ENCODE results near the gene PACSIN1.

Gene PACSIN1

DNA sequence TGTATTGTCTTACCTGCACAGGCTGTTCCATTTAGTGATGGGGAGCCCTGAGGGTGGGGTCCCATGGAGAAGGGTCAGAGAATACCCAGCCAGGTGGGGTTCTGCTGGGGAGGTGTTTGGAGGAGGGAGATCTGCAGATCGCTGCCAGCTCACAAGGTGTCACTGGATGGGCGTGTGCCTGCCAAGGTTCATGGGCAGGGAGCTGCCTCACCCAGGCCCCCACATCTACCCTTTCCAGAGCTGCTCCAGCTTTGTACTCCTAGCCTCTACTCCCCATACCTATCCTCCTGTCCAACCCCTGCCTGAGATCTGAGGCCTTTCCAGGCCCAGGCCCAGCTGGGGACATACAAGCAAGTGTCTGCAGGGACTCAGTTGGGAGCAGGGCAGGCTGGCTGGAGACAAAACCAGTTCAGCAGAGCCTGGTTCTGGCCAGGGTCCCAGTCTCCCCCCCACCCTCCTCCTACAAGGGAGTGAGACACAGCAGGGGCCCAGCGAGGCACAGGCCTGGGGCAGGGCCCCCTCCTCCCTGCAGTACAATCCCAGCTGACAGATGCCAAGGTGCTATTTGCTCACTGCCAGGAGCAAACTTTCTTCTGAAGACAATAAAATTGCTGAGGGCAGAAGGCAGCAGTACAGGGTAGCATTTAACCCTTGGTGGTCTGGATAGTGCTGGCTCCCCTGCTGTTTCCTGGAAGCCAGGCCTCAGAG lies 70.5 kb downstream of the PACSIN1 start:
- Mint-ChIP-seq H3K36me3 (ENCODE audit: low read depth) (no peaks in the 10 kb centered on the region), H3K27ac (peak overlapping the region; percentile 19), H3K27me3 (ENCODE audit: low read depth, poor library complexity) (peaks cover 1% of the 10 kb centered on the region), H3K4me3 (no peak overlapping the region), H3K9me3 (no peaks in the 10 kb centered on the region), H3K4me1 (peaks cover 37% of the 10 kb centered on the region)
- TF ChIP-seq, protein P1, sequence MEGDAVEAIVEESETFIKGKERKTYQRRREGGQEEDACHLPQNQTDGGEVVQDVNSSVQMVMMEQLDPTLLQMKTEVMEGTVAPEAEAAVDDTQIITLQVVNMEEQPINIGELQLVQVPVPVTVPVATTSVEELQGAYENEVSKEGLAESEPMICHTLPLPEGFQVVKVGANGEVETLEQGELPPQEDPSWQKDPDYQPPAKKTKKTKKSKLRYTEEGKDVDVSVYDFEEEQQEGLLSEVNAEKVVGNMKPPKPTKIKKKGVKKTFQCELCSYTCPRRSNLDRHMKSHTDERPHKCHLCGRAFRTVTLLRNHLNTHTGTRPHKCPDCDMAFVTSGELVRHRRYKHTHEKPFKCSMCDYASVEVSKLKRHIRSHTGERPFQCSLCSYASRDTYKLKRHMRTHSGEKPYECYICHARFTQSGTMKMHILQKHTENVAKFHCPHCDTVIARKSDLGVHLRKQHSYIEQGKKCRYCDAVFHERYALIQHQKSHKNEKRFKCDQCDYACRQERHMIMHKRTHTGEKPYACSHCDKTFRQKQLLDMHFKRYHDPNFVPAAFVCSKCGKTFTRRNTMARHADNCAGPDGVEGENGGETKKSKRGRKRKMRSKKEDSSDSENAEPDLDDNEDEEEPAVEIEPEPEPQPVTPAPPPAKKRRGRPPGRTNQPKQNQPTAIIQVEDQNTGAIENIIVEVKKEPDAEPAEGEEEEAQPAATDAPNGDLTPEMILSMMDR (IDR thresholded peaks at IDR 0.05), result no peak
- no peak for DNase-seq

DNA sequence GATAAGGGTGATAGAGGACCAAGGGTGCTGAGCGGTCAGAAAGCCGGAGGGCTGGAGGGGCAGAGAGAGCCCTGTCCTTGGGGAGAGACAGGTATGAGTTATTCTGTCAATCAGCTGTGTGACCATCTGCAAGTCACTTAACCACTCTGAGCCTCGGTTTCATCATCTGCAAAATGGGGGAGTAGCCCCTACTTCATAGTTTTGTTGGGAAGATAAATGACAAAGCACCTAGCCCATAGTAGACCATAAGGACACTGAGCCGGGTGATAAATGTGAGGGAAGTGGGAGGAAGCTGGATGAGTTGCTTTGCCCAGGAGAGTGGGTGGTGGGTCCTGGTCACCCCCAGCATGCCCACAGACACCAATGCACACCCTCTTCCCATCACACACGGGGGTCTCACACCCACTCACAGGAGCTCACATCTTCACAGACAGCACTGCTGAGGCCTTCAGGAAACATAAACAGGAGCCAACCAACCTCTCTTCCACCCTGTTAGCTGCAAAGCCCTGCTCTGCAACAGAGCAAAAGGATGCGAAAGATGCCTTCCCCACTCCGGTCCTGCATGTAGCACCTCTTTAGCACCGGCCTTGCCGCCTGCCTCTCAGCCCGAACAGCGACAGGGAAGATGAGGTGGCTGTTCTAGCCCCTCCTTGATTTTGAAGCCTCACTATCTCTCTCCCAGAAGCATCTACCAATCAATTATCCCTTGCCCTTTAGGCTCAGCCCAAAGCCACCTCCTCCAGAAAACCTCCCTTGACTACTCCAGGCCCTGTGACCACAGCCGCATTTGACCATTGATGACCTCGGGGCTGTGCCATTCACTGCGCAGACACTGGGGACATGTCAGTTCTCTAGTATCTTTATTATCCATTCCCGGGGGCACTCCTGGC lies 71.3 kb downstream of the PACSIN1 start:
- no peak for DNase-seq
- TF ChIP-seq, protein P1 (IDR thresholded peaks at IDR 0.05), result no peak
- H3K36me3 Mint-ChIP-seq (ENCODE audit: low read depth), result no peaks in the 10 kb centered on the region
- H3K4me3 Mint-ChIP-seq, result no peak overlapping the region
- no peaks in the 10 kb centered on the region for H3K9me3 Mint-ChIP-seq
- peak overlapping the region; percentile 5 for H3K27ac Mint-ChIP-seq
- peaks cover 31% of the 10 kb centered on the region for H3K4me1 Mint-ChIP-seq
- no peaks in the 10 kb centered on the region for H3K27me3 Mint-ChIP-seq (ENCODE audit: low read depth, poor library complexity)

DNA sequence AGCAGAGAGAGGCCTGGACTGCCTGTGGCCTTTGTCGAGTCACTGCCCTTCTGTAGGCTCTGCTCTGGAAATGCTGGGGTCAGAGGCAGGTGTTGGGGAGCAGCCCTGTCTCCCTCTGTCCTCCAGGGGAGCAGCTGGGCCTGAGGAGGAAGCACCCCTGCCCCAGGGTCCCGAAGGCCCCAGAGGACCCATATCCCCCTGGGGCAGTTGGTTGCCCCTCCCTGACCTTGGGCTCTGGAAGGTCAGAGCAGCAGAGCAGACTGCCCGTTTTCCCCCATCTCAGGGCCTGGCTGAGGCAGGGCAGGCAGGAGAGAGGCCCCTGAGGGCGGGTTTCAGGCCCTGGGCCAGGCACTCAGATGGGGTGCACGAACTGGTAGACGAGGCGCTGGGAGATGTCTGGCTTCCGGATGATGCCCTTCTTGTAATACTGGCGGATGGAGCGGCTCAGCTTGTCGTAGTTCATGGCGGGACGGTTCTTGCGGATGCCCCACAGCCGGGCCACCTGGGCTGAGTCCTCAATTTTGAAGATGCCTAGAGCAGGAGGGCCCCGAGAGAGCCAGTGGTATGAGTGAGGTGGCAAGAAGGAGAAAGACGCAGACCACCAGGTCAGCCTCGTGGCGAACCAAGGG lies 72.2 kb downstream of the PACSIN1 start:
- H3K4me1 Mint-ChIP-seq, result peaks cover 27% of the 10 kb centered on the region
- H3K9me3 Mint-ChIP-seq, result no peaks in the 10 kb centered on the region
- no peaks in the 10 kb centered on the region for H3K36me3 Mint-ChIP-seq (ENCODE audit: low read depth)
- no peak for DNase-seq
- H3K4me3 Mint-ChIP-seq, result no peak overlapping the region
- H3K27me3 Mint-ChIP-seq (ENCODE audit: low read depth, poor library complexity), result no peaks in the 10 kb centered on the region
- TF ChIP-seq, protein P1 (IDR thresholded peaks at IDR 0.05), result no peak
- H3K27ac Mint-ChIP-seq, result no peak overlapping the region

DNA sequence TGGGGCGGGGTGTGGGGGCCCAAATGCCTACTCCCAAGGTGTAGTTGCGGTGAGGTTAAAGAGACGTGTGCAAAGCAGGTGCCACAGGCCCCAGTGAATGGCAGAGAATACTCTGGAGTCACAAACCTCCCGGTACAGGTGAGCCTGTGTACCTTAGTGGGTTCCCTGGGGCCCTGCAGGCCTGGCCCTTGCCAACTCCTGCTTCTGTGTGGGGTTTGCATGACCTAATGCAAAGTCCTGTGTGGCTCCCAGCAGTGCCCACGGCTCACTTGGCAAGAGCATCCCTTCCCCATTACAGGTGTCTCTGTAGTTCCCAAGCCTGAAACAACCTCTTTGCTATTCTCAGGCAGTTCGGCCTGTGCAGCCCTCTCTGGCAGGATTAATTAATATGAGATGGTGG lies 72.7 kb downstream of the PACSIN1 start:
- Mint-ChIP-seq H3K4me3 (no peak overlapping the region), H3K36me3 (ENCODE audit: low read depth) (no peaks in the 10 kb centered on the region), H3K27me3 (ENCODE audit: low read depth, poor library complexity) (no peaks in the 10 kb centered on the region), H3K4me1 (peaks cover 27% of the 10 kb centered on the region), H3K9me3 (no peaks in the 10 kb centered on the region), H3K27ac (no peak overlapping the region)
- TF ChIP-seq, protein P1 (IDR thresholded peaks at IDR 0.05), result no peak
- DNase-seq, result no peak

DNA sequence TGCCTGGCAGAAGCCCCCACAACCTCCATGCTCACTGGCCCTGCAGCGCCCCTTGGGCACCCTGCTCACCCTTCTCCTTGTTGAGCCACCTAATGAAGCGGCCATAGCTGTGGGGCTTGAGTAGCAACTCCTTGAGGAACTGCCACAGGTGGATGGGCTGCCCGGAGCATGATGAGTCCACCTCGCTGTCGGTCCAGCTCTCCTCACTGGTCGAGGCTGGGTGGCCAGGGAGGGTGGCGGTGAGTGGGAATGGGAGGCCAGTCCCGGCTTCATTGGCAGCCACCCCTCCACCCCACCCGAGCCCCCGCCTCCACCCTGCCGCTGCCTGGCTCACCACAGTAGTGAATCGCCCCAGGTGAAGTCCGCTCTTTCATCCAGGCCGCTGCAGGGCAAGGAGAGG lies 73.3 kb downstream of the PACSIN1 start:
- Mint-ChIP-seq H3K4me3 (no peak overlapping the region), H3K27ac (no peak overlapping the region), H3K4me1 (peaks cover 27% of the 10 kb centered on the region), H3K36me3 (ENCODE audit: low read depth) (no peaks in the 10 kb centered on the region), H3K27me3 (ENCODE audit: low read depth, poor library complexity) (no peaks in the 10 kb centered on the region), H3K9me3 (no peaks in the 10 kb centered on the region)
- no peak for DNase-seq
- TF ChIP-seq, protein P1 (IDR thresholded peaks at IDR 0.05), result no peak

Measured in nephron progenitor cell (in vitro differentiated cells).